ENCODE results near the gene HSF2. TPM values are rescaled to one million over a fixed set of nuclear protein-coding genes. Genes with fewer than 3 reads are reported as not detected.

The HSF2 gene
- total RNA-seq, 1 donor = 32.9 TPM

DNA sequence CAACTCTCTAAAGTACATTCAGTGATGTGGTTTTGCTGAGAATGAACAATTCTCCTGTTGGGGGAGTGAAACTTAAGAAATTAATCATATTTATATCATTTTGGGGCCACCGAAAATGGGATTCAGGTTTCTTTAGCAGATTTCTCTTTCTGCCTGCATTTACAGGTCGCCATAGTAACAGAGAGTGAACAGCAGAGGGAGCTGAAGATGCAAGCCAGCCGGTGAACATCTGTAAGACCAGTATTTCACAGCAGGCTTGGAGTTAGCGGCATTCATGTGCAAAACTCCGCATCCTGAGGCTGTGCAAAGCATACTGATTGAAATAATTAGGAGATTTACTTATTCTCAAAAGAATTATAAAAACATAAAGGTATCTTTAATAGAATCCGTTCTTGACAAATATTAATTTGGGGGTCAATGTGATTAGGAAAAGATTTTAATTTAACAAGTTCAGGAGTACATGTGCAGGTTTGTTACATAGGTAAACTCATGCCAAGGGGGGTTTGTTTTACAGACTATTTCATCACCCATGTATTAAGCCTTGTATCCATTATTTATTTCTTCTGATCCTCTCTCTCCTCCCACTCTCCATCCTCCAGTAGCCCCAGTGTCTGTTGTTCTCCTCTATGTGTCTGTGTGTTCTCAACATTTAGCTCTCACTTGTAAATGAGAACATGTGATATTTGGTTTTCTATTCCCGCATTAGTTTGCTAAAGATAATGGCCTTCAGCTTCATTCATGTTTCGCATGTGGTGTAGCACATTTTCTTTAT lies 17.8 kb upstream of the HSF2 start:
- no peaks in the 10 kb centered on the region for H3K4me1 ChIP-seq (ENCODE audit: insufficient read depth, low read length)
- no peak for DNase-seq (ENCODE audit: insufficient read length, low spot score, missing footprints)
- no peaks in the 10 kb centered on the region for H3K79me2 ChIP-seq (ENCODE audit: insufficient read depth, low read length)
- H3K36me3 ChIP-seq (ENCODE audit: insufficient read depth, low read length) = no peaks in the 10 kb centered on the region
- no peaks in the 10 kb centered on the region for H3K9me3 ChIP-seq (ENCODE audit: low read depth, low read length)
- H3K27me3 ChIP-seq (ENCODE audit: insufficient read depth, low read length) = no peaks in the 10 kb centered on the region
- no peaks in the 10 kb centered on the region for H4K20me1 ChIP-seq (ENCODE audit: insufficient read depth, low read length)
- TF ChIP-seq, protein P1, sequence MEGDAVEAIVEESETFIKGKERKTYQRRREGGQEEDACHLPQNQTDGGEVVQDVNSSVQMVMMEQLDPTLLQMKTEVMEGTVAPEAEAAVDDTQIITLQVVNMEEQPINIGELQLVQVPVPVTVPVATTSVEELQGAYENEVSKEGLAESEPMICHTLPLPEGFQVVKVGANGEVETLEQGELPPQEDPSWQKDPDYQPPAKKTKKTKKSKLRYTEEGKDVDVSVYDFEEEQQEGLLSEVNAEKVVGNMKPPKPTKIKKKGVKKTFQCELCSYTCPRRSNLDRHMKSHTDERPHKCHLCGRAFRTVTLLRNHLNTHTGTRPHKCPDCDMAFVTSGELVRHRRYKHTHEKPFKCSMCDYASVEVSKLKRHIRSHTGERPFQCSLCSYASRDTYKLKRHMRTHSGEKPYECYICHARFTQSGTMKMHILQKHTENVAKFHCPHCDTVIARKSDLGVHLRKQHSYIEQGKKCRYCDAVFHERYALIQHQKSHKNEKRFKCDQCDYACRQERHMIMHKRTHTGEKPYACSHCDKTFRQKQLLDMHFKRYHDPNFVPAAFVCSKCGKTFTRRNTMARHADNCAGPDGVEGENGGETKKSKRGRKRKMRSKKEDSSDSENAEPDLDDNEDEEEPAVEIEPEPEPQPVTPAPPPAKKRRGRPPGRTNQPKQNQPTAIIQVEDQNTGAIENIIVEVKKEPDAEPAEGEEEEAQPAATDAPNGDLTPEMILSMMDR (IDR thresholded peaks at IDR 0.05; ENCODE audit: extremely low read depth, low read depth, low read length) = peak; percentile 80
- no peak overlapping the region for H3K4me2 ChIP-seq (ENCODE audit: insufficient read depth, low read length)
- H3K27ac ChIP-seq (ENCODE audit: low read depth, low read length) = no peak overlapping the region
- no peak overlapping the region for H3K4me3 ChIP-seq (ENCODE audit: insufficient read depth, low read length)
- H2AFZ ChIP-seq (ENCODE audit: low read length) = no peak overlapping the region

DNA sequence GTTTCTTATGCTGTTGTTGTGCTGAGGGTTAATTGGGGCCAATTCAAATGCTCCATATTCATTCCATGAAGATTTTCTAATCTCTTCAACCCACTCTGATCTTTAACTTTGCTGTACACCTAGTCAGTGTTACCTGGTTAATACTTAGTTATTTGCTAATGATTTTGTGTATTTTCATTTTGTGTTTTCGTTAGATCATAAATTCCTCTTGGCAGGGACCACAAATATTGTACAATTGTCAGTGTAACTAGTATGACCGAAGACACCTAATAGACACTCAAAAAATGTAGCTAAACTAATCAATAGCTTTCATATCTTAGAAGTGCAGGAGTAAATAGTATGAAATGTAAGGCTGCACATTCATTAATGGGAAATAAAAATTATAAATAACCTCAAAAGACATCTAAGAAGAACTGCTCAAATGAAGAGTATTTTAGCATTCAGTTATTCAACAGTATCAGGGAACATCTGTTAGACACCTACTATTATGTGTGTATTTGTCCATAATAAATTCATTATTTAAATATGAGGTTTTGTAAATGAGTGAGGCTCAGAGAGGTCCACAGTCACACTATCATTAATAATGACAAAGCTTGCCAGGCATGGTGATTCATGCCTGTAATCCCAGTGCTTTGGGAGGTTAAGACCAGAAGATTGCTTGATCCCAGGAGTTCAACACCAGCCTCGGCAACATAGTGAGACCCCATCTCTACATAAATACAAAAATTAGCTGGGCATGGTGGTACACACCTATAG lies 13.4 kb upstream of the HSF2 start:
- Histone ChIP-seq H3K36me3 (ENCODE audit: insufficient read depth, low read length) (no peaks in the 10 kb centered on the region), H3K79me2 (ENCODE audit: insufficient read depth, low read length) (no peaks in the 10 kb centered on the region), H3K4me1 (ENCODE audit: insufficient read depth, low read length) (no peaks in the 10 kb centered on the region), H2AFZ (ENCODE audit: low read length) (no peak overlapping the region), H3K27me3 (ENCODE audit: insufficient read depth, low read length) (peaks cover 3% of the 10 kb centered on the region), H4K20me1 (ENCODE audit: insufficient read depth, low read length) (no peaks in the 10 kb centered on the region), H3K4me3 (ENCODE audit: insufficient read depth, low read length) (no peak overlapping the region), H3K27ac (ENCODE audit: low read depth, low read length) (no peak overlapping the region), H3K4me2 (ENCODE audit: insufficient read depth, low read length) (no peak overlapping the region), H3K9me3 (ENCODE audit: low read depth, low read length) (no peaks in the 10 kb centered on the region)
- no peak for DNase-seq (ENCODE audit: insufficient read length, low spot score, missing footprints)
- TF ChIP-seq, protein P1 (IDR thresholded peaks at IDR 0.05; ENCODE audit: extremely low read depth, low read depth, low read length) = no peak

DNA sequence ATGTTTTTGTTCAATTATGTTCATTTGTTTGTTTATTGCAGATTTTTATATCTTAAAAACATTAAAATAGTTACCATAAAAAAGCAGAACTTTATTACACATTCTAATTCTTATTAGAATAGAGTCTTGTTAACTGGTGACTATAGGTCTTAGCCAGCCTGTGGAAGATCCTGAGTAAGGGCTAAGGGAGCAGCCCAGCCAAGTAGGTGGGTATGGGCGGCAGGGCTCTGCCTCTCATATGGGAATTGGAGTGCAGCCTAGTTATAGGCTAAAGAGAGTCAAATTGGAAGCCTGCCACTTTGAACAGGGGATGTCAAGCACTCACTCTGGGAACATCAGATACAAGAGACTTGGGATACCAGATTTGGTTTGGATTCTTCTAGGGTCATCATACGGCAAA lies 10.5 kb upstream of the HSF2 start:
- Histone ChIP-seq H3K4me3 (ENCODE audit: insufficient read depth, low read length) (no peak overlapping the region), H3K4me2 (ENCODE audit: insufficient read depth, low read length) (no peak overlapping the region), H3K79me2 (ENCODE audit: insufficient read depth, low read length) (no peaks in the 10 kb centered on the region), H2AFZ (ENCODE audit: low read length) (no peak overlapping the region), H3K9me3 (ENCODE audit: low read depth, low read length) (no peaks in the 10 kb centered on the region), H3K4me1 (ENCODE audit: insufficient read depth, low read length) (no peaks in the 10 kb centered on the region), H3K27me3 (ENCODE audit: insufficient read depth, low read length) (peaks cover 3% of the 10 kb centered on the region), H3K36me3 (ENCODE audit: insufficient read depth, low read length) (no peaks in the 10 kb centered on the region), H3K27ac (ENCODE audit: low read depth, low read length) (no peak overlapping the region), H4K20me1 (ENCODE audit: insufficient read depth, low read length) (no peaks in the 10 kb centered on the region)
- TF ChIP-seq, protein P1 (IDR thresholded peaks at IDR 0.05; ENCODE audit: extremely low read depth, low read depth, low read length) = no peak
- DNase-seq (ENCODE audit: insufficient read length, low spot score, missing footprints) = no peak

DNA sequence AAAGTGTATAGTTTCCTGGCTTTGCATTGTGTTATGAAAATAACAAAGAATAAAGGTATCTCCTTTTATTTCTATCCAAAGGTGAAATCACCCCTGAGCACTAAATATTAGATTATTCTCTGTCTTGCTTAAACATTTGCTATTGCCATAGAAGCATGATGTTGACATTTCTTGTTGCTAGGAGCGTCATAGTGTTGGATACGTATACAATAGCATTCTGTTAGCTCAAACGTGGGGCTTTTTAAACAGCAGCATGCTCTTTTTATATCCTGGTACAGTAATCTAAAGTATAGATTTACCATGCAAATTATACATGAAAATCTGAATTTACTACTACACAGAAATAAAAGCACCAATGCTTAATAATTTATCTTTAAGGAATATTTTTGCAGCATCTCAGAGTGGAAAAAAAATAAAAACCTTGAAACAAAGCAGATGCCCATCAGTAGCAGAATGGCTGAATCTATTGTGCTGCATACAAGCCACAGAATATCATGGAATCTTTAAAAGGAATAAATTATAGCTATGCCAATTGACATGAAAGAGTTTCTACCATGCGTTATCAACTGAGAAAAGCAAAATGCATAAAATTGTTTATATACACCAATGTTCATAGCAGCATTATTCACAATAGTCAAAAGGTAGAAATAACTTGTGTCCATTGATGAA lies 9.6 kb upstream of the HSF2 start:
- Histone ChIP-seq H3K4me3 (ENCODE audit: insufficient read depth, low read length) (no peak overlapping the region), H2AFZ (ENCODE audit: low read length) (no peak overlapping the region), H3K79me2 (ENCODE audit: insufficient read depth, low read length) (no peaks in the 10 kb centered on the region), H3K27me3 (ENCODE audit: insufficient read depth, low read length) (peaks cover 3% of the 10 kb centered on the region), H4K20me1 (ENCODE audit: insufficient read depth, low read length) (no peaks in the 10 kb centered on the region), H3K4me1 (ENCODE audit: insufficient read depth, low read length) (no peaks in the 10 kb centered on the region), H3K9me3 (ENCODE audit: low read depth, low read length) (no peaks in the 10 kb centered on the region), H3K27ac (ENCODE audit: low read depth, low read length) (no peak overlapping the region), H3K36me3 (ENCODE audit: insufficient read depth, low read length) (no peaks in the 10 kb centered on the region), H3K4me2 (ENCODE audit: insufficient read depth, low read length) (no peak overlapping the region)
- DNase-seq (ENCODE audit: insufficient read length, low spot score, missing footprints) = no peak
- TF ChIP-seq, protein P1 (IDR thresholded peaks at IDR 0.05; ENCODE audit: extremely low read depth, low read depth, low read length) = no peak

Data from osteoblast (primary cell).